AG09319 (cell line): ENCODE data around the gene UQCR10.

Experiments
- DNase-seq: peaks from one replicate; pipeline ENCODE4 v3.0.0-alpha.2; 2010; ENCODE audit warnings: low read depth; ENCODE audit errors: extremely low read depth
- CTCF ChIP-seq: IDR thresholded peaks from 2 replicates; pipeline ENCODE4 v1.5.1; 2011; ENCODE audit warnings: low read depth, mild to moderate bottlenecking, inconsistent platforms, low read length, moderate library complexity

Gene UQCR10

GRCh38 chr22:29755889-29756288 lies 11.3 kb upstream of the UQCR10 start:
- no peak for DNase-seq

GRCh38 chr22:29756341-29756740 lies 10.8 kb upstream of the UQCR10 start:
- DNase-seq, result no peak
- TF ChIP-seq CTCF, result no peak

More at GRCh38 chr22:29755889-29756288, 11.3 kb upstream of the UQCR10 start:
- TF ChIP-seq CTCF, result no peak

GRCh38 chr22:29757096-29757495 lies 10.1 kb upstream of the UQCR10 start:
- no peak for DNase-seq
- no peak for TF ChIP-seq CTCF

GRCh38 chr22:29758068-29758622 lies 9.0 kb upstream of the UQCR10 start:
- no peak for DNase-seq
- no peak for TF ChIP-seq CTCF

GRCh38 chr22:29758959-29759358 lies 8.2 kb upstream of the UQCR10 start:
- no peak for TF ChIP-seq CTCF

GRCh38 chr22:29762263-29762662 lies 4.9 kb upstream of the UQCR10 start:
- DNase-seq, result no peak
- no peak for TF ChIP-seq CTCF

More at GRCh38 chr22:29758959-29759358, 8.2 kb upstream of the UQCR10 start:
- DNase-seq, result no peak

GRCh38 chr22:29765905-29766631 lies 1.1 kb upstream of the UQCR10 start:
- TF ChIP-seq CTCF, result no peak

More at GRCh38 chr22:29765905-29766631, 1.1 kb upstream of the UQCR10 start:
- no peak for DNase-seq
